GM18508 (cell line): ENCODE measurements around the gene ZNF281.

Experiments used
- ATAC-seq: cut with Tn5 transposase; IDR thresholded peaks from one replicate; pipeline ENCODE4 v1.9.1; 2021; ENCODE audit warnings: moderate number of reproducible peaks; ENCODE audit not compliant: insufficient read depth, unreplicated experiment

Gene ZNF281

GRCh38 chr1:200392625-200393185 is 17.1 kb downstream of the ZNF281 start:
- no peak for ATAC-seq

DNA sequence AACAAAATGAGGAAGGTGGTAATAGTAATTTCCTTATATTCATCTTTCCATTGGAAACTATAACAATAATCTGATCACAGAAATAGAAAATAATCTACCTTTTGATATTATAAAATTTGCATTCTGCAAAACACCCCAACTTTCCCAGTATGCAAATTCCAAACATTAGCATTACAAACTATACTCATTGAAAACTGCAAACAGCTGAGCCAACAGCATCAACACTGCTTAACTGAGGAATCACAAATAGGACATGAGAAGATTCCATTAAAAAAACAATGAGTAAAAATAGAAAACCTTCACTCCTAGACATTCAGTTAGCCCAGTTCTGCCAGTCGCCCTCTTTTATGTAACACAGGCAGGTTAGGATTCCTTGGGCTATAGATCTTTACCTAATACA is 18.1 kb downstream of the ZNF281 start:
- ATAC-seq: no peak

GRCh38 chr1:200388791-200389190 is 21.0 kb downstream of the ZNF281 start:
- ATAC-seq: no peak

DNA sequence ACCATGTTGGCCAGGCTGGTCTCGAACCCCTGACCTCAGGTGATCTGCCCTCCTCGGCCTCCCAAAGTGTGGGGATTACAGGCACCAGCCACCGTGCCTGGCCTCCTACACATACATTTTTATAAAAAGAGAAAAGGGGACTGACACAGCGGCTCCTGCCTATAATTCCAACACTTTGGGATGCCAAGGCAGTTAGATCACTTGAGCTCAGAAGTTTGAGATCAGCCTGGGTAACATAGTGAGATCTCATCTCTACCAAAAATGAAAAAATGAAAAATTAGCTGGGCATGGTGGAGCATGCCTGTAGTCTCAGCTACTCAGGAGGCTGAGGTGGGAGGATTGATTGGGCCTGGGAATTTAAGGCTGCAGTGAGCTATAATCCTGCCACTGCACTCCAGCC is 23.4 kb downstream of the ZNF281 start:
- ATAC-seq: no peak

DNA sequence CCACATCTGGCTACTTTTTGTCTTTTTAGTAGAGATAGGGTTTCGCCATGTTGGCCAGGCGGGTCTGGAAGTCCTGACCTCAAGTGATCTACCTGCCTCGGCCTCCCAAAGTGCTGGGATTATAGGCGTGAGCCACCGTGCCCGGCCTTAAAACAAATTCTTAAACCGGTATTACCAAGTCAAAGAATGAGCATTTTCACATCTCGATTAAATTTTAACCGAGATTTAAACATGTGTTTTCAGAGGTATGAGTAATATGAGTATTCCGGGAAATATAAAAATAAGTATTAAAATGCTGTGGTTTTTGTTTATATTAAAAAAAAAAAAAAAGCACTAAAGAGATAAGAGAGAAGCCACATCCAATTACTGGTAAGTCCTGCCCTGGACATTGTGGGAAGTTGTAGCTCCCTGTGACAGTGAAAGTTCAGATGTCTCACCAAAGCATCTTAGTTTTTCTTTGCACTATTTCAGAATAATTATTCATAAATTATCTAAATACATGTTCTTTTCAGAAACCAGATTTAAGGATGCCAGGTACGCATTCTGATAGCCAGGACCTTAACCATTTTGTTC is 24.9 kb downstream of the ZNF281 start:
- no peak for ATAC-seq

DNA sequence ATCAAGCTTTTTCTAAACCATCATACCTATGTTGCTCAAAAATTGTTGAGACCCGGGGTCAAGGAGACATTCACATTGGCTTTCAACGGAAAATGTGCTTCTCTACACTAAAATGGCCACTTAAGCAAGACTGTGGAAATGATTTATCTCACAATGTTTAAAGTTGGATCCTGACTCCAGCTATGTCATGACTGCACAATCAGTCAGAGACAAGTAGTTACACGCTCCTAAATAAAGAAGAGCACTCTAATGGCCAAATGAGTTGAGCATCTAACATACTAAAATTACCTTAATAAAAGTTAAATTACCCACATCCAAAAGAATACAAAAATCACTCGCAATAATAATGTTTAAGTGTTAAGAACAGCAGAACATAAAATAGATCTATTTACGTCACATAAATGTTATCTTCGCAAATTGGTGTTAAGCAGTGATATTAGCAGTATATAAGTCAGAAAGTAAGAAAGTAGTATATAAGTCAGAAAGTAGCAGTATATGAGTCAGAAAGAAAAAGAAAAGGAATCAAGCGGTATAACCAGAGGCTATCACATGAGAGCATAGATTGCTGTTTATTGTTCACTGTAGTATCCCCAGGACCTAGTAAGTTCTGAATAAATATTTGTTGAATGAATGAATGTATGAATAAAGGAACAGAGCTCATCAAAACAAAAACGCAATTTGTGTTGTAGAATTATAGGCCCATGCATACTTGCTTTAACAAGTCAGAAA is 28.4 kb downstream of the ZNF281 start:
- no peak for ATAC-seq

DNA sequence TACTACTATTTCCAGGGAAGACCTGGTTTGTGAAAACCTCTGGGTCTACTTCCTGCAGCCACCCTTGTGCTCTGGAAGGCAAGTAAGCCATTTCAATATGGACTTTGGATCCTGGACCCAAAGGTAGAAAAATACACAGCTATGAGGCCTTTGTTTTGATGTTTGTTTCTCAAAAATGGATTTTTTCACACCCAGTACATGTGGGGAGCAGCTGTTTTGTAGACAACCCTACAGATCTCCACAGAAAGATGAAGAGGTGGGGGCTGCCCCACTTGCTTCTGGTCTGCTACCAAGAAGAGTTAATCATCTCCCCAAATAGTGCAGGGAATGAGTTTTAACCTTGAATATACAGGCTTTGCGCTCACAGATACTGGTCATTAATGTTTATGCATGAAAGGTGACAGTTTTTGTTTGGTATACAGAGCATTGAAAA is 29.2 kb downstream of the ZNF281 start:
- ATAC-seq: peak; percentile 68

GRCh38 chr1:200379940-200380588 is 29.8 kb downstream of the ZNF281 start:
- no peak for ATAC-seq

GRCh38 chr1:200379432-200379757 is 30.4 kb downstream of the ZNF281 start:
- ATAC-seq: no peak

GRCh38 chr1:200378096-200378495 is 31.7 kb downstream of the ZNF281 start:
- no peak for ATAC-seq

GRCh38 chr1:200376528-200376927 is 33.3 kb downstream of the ZNF281 start:
- no peak for ATAC-seq

GRCh38 chr1:200374569-200375295 is 35.1 kb downstream of the ZNF281 start:
- no peak for ATAC-seq

DNA sequence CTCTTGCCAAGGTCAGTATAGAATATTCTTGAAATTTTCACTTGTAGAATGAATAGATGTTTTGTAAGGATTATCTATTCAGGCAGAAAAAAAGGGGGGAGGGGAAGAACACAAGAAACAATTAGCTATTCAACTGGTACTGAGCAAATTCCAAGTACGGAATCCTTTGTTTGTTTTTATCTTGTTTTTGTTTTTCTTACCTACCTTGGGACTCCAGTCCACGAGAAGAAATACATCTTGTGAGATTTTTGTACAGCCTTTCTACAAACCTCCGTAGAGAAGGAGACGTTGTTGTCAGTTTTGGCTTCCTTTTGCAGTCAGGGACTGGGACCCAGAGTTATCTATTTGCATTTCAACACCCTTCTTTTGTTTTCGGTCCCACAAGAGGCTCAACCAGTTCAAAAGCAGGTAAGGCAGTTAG is 36.0 kb downstream of the ZNF281 start:
- ATAC-seq: no peak

GRCh38 chr1:200372885-200373181 is 37.0 kb downstream of the ZNF281 start:
- no peak for ATAC-seq

DNA sequence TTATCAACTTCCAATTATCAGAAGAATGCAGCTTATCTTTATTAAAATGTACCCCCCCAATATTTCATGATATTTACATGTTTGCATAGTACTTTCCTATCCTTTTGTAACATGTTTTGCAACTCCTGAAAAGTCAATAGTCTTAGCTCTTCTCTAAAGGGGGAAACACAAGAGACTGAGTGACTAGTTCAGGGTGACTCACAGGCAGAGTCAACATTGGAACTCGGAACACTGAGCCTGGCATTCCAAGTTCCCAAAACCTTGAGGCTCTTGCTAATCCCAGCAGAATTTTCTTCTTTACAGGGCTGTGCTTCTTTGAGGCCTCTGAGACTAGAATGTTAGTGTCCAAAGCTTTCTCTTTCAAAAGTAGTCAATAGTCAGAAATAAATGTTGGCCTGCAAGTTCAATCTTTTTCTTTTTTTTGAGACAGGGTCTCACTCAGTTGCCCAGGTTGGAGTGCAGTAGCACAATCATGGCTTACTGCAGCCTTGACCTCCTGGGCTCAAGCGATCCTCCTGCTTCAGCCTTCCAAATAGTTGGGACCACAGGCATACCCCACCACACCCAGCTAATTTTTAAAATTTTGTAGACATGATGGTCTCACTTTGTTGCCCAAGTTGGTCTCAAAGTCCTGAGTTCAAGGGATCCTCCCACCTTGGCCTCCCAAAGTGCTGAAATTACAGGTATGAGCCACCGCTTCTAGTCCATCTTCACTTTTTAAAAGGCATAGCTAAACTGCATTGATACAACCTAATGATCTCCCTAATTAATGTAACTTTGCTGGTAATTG is 37.5 kb downstream of the ZNF281 start:
- ATAC-seq: no peak

GRCh38 chr1:200369706-200370105 is 40.1 kb downstream of the ZNF281 start:
- no peak for ATAC-seq

GRCh38 chr1:200369131-200369530 is 40.7 kb downstream of the ZNF281 start:
- no peak for ATAC-seq

GRCh38 chr1:200368556-200368955 is 41.3 kb downstream of the ZNF281 start:
- ATAC-seq: no peak

GRCh38 chr1:200367841-200368534 is 41.8 kb downstream of the ZNF281 start:
- ATAC-seq: no peak
